WTC11 (cell line): ENCODE measurements around the gene CCDC28A. TPM values are rescaled to one million over a fixed set of nuclear protein-coding genes. Genes with fewer than 3 reads are reported as not detected.

ENCODE experiments used
- ATAC-seq: fragments of 200-7000 bp; cut with Tn5 transposase; 2 replicates; pipeline ENCODE4 v1.10.0; 2021; ENCODE audit warnings: mild to moderate bottlenecking, moderate library complexity
- Bru-seq: library from RNA; stranded (reverse); fragments of 400-500 nt; gene quantifications from one replicate; lab custom pipeline; 2021; lab: Mats Ljungman, UMichigan
- CTCF ChIA-PET: fragments of 300-600 bp; sonication (Branson Sonifier 250); formaldehyde crosslinking; loops from one replicate; lab custom pipeline; 2021; ENCODE audit warnings: antibody characterized with exemption; lab: Charles Lee
- POLR2A ChIA-PET: fragments of 350-600 bp; sonication (Branson Sonifier 250); formaldehyde crosslinking; loops from one replicate; lab custom pipeline; 2021; ENCODE audit warnings: antibody characterized with exemption; lab: Charles Lee
- DNase-seq: peaks from one replicate; pipeline ENCODE4 v3.0.0; 2021; ENCODE audit warnings: low spot score
- H3K27ac Mint-ChIP-seq: 2 replicates; pipeline ENCODE4 v1.8.0; 2021; ENCODE audit warnings: mixed read lengths
- H3K27me3 Mint-ChIP-seq: 2 replicates; pipeline ENCODE4 v1.8.0; 2021; ENCODE audit warnings: low read depth, mild to moderate bottlenecking, moderate library complexity, mixed read lengths
- H3K36me3 Mint-ChIP-seq: 2 replicates; pipeline ENCODE4 v1.8.0; 2021; ENCODE audit warnings: mixed read lengths
- H3K4me1 Mint-ChIP-seq: 2 replicates; pipeline ENCODE4 v1.8.0; 2022; ENCODE audit warnings: mixed read lengths
- H3K4me3 Mint-ChIP-seq: 2 replicates; pipeline ENCODE4 v1.8.0; 2021; ENCODE audit warnings: mild to moderate bottlenecking, moderate library complexity, mixed read lengths
- H3K9me3 Mint-ChIP-seq: 2 replicates; pipeline ENCODE4 v1.8.0; 2021; ENCODE audit warnings: mixed read lengths
- CREM ChIP-seq: sonication (generic); formaldehyde crosslinking; IDR thresholded peaks from 2 replicates; pipeline ENCODE4 v1.8.1; 2022; ENCODE audit warnings: mild to moderate bottlenecking, missing genetic modification reagents, moderate library complexity
- FOXK1 ChIP-seq: sonication (generic); formaldehyde crosslinking; IDR thresholded peaks from 2 replicates; pipeline ENCODE4 v1.8.0; 2022; ENCODE audit warnings: mild to moderate bottlenecking, moderate library complexity, missing genetic modification reagents
- GABPB1 ChIP-seq: sonication (generic); formaldehyde crosslinking; IDR thresholded peaks from 2 replicates; pipeline ENCODE4 v1.8.1; 2023; ENCODE audit warnings: mild to moderate bottlenecking, missing genetic modification reagents
- JAZF1 ChIP-seq: fragments of 250-450 bp; sonication (Bioruptor Pico); IDR thresholded peaks from 2 replicates; pipeline ENCODE4 v1.9.0; 2021; ENCODE audit warnings: moderate library complexity, mild to moderate bottlenecking, inconsistent platforms
- KAT7 ChIP-seq: sonication (generic); formaldehyde crosslinking; IDR thresholded peaks from 2 replicates; pipeline ENCODE4 v1.8.1; 2023; ENCODE audit warnings: missing genetic modification reagents, mild to moderate bottlenecking, borderline replicate concordance
- NFYB ChIP-seq: sonication (generic); formaldehyde crosslinking; conservative IDR thresholded peaks from 2 replicates; pipeline ENCODE4 v1.8.0; 2022; ENCODE audit warnings: low read depth, missing genetic modification reagents
- SP1 ChIP-seq: sonication (generic); formaldehyde crosslinking; conservative IDR thresholded peaks from 2 replicates; pipeline ENCODE4 v1.8.1; 2022; ENCODE audit warnings: missing genetic modification reagents
- TEAD1 ChIP-seq: sonication (generic); formaldehyde crosslinking; IDR thresholded peaks from 2 replicates; pipeline ENCODE4 v1.8.0; 2022; ENCODE audit warnings: mild to moderate bottlenecking, missing genetic modification reagents
- TEAD4 ChIP-seq: sonication (generic); formaldehyde crosslinking; IDR thresholded peaks from 2 replicates; pipeline ENCODE4 v1.8.0; 2022; ENCODE audit warnings: mild to moderate bottlenecking, missing genetic modification reagents
- ZNF232 ChIP-seq: sonication (generic); formaldehyde crosslinking; IDR thresholded peaks from 2 replicates; pipeline ENCODE4 v1.8.0; 2022; ENCODE audit warnings: mild to moderate bottlenecking, missing genetic modification reagents
- long read RNA-seq, 3 experiments: library from RNA in 1 of 3; library from capped mRNA in 1 of 3; library from polyadenylated mRNA in 1 of 3; unstranded in 2 of 3; stranded (forward) in 1 of 3; transcript quantifications; one replicate each; pipeline ENCODE4 v2.0.0, GENCODE V29; 2021
- total RNA-seq: library from RNA; stranded (reverse); gene quantifications from 3 replicates; pipeline ENCODE4 v1.2.3, GENCODE V29; 2021
- TF ChIP-seq, protein P1 (sequence below): sonication (generic); formaldehyde crosslinking; IDR thresholded peaks from 2 replicates; pipeline ENCODE4 v1.8.1; 2023; ENCODE audit warnings: mild to moderate bottlenecking, missing genetic modification reagents, borderline replicate concordance
- TF ChIP-seq, protein P2 (sequence below): sonication (generic); formaldehyde crosslinking; IDR thresholded peaks from 2 replicates; pipeline ENCODE4 v1.8.0; 2022; ENCODE audit warnings: mild to moderate bottlenecking, missing genetic modification reagents
- TF ChIP-seq, protein P3 (sequence below): fragments of 250-450 bp; sonication (Bioruptor Pico); conservative IDR thresholded peaks from 2 replicates; pipeline ENCODE4 v1.9.0; 2021; ENCODE audit warnings: mild to moderate bottlenecking
- TF ChIP-seq, protein P4 (sequence below): sonication (generic); formaldehyde crosslinking; IDR thresholded peaks from 2 replicates; pipeline ENCODE4 v1.8.0; 2022; ENCODE audit warnings: mild to moderate bottlenecking, missing genetic modification reagents
- TF ChIP-seq, protein P5 (sequence below): sonication (generic); formaldehyde crosslinking; IDR thresholded peaks from 2 replicates; pipeline ENCODE4 v1.8.1; 2023; ENCODE audit warnings: mild to moderate bottlenecking, missing genetic modification reagents

The CCDC28A gene
- total RNA-seq (8.7 to 10.7 TPM (median 10.6 TPM) in 3 replicates), Bru-seq, nascent RNA (percentile 59 among the genes with signal in this experiment)
- long read RNA-seq, experiment 1, transcript CCDC28A-202 (6 exons, 1,505 nt) = major isoform, 31 of 38 reads
- long read RNA-seq, experiment 1, partial matches to known transcripts = 1 of 38 reads
- long read RNA-seq, experiment 1, other reads (novel, unspliced or antisense) = 6 of 38 reads
- long read RNA-seq, experiment 2, transcript CCDC28A-202 (6 exons, 1,505 nt) = major isoform, 8 of 15 reads
- long read RNA-seq, experiment 2, partial matches to known transcripts = 2 of 15 reads
- long read RNA-seq, experiment 2, other reads (novel, unspliced or antisense) = 5 of 15 reads
- long read RNA-seq, experiment 3, transcript CCDC28A-202 (6 exons, 1,505 nt) = major isoform, 38 of 46 reads
- long read RNA-seq, experiment 3, partial matches to known transcripts = 0 of 46 reads
- long read RNA-seq, experiment 3, other reads (novel, unspliced or antisense) = 8 of 46 reads

DNA sequence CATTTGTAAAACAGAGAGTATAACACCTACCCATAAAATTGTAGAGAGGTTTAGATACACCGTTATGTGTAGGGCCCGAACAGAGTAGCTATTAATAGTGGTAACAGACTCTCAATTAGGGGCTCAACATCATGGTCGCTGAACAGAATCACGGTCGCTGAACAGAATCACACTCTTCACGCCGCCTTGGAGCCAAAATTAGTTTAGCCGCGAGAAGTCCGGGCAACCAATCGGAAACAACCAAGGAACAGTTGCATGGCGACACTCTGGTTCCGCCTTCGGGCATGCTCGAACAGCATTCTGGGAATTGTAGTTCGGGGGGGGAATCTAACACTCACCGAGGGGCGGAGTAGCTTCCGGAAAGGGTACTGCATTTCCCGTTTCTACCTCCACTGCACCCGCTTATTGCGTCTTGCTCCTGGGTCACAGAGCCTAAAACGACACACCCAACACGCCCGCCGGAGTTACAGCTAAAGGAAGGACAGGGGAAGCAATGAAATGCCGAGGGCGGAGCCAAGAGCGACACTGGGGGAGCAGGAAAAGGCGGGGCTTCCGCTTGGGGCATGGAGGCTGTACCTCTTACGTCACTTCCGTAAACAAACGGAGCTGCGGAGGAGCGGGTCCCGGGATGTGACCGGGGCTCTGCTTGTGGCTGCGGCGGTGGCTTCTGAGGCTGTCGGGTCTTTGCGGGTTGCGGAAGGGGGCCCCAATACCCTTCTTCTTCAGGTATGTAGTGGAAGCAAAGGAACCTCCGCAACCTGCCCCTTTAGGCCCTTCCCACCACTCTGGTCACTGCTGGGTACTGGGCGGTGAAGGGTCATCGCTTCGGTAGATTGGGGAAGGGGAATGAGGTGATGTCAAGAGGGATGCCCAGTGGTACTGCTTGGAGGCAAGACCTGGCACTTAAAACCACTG is at the start of gene CCDC28A:
Gene CCDC28A (plus strand): TSS at position 593 of the 915 bp plus-strand sequence. CDS start 2,352 bp downstream, outside the sequence.
- ChIA-PET CTCF (interaction anchor here (0.5 to 1.1 kb wide), 7 partner anchors 14 to 370 kb away, joined by 3 to 4 read pairs (median 3); partner anchors contain the start of gene HEBP2), POLR2A (interaction anchor here (0.6 to 0.9 kb wide), 2 partner anchors 10 to 296 kb away, joined by 5 to 10 read pairs; no protein-coding TSS in a partner anchor)
- H3K4me1 Mint-ChIP-seq = peaks cover 13% of the 10 kb centered on the region

More for the DNA sequence above, at the start of gene CCDC28A:
- H3K9me3 Mint-ChIP-seq = no peaks in the 10 kb centered on the region
- DNase-seq = peak; percentile 88
- H3K4me3 Mint-ChIP-seq = peak within 1 kb of the TSS; percentile 100
- no peaks in the 10 kb centered on the region for H3K27me3 Mint-ChIP-seq
- peak within 1 kb of the TSS; percentile 100 for H3K27ac Mint-ChIP-seq
- peak; percentile 93 for ATAC-seq
- H3K36me3 Mint-ChIP-seq = no peaks in the 10 kb centered on the region
- TF ChIP-seq NFYB (CRISPR knock-in tag) (peak; percentile 62), JAZF1 (CRISPR knock-in tag) (no peak), TEAD4 (CRISPR knock-in tag) (no peak), SP1 (peak; percentile 61; the same call in 1 of the 2 replicates), ZNF232 (no peak), TEAD1 (CRISPR knock-in tag) (0 out of 2 replicates have a peak, but pooled peaks have one; percentile 51), GABPB1 (CRISPR knock-in tag) (peak; percentile 80), KAT7 (no peak), CREM (CRISPR knock-in tag) (peak; percentile 96), FOXK1 (CRISPR knock-in tag) (peak; percentile 100)
- TF ChIP-seq, protein P1, sequence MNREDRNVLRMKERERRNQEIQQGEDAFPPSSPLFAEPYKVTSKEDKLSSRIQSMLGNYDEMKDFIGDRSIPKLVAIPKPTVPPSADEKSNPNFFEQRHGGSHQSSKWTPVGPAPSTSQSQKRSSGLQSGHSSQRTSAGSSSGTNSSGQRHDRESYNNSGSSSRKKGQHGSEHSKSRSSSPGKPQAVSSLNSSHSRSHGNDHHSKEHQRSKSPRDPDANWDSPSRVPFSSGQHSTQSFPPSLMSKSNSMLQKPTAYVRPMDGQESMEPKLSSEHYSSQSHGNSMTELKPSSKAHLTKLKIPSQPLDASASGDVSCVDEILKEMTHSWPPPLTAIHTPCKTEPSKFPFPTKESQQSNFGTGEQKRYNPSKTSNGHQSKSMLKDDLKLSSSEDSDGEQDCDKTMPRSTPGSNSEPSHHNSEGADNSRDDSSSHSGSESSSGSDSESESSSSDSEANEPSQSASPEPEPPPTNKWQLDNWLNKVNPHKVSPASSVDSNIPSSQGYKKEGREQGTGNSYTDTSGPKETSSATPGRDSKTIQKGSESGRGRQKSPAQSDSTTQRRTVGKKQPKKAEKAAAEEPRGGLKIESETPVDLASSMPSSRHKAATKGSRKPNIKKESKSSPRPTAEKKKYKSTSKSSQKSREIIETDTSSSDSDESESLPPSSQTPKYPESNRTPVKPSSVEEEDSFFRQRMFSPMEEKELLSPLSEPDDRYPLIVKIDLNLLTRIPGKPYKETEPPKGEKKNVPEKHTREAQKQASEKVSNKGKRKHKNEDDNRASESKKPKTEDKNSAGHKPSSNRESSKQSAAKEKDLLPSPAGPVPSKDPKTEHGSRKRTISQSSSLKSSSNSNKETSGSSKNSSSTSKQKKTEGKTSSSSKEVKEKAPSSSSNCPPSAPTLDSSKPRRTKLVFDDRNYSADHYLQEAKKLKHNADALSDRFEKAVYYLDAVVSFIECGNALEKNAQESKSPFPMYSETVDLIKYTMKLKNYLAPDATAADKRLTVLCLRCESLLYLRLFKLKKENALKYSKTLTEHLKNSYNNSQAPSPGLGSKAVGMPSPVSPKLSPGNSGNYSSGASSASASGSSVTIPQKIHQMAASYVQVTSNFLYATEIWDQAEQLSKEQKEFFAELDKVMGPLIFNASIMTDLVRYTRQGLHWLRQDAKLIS (CRISPR knock-in tag) = no peak
- TF ChIP-seq, protein P2, sequence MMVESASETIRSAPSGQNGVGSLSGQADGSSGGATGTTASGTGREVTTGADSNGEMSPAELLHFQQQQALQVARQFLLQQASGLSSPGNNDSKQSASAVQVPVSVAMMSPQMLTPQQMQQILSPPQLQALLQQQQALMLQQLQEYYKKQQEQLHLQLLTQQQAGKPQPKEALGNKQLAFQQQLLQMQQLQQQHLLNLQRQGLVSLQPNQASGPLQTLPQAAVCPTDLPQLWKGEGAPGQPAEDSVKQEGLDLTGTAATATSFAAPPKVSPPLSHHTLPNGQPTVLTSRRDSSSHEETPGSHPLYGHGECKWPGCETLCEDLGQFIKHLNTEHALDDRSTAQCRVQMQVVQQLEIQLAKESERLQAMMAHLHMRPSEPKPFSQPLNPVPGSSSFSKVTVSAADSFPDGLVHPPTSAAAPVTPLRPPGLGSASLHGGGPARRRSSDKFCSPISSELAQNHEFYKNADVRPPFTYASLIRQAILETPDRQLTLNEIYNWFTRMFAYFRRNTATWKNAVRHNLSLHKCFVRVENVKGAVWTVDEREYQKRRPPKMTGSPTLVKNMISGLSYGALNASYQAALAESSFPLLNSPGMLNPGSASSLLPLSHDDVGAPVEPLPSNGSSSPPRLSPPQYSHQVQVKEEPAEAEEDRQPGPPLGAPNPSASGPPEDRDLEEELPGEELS = no peak
- TF ChIP-seq, protein P3, sequence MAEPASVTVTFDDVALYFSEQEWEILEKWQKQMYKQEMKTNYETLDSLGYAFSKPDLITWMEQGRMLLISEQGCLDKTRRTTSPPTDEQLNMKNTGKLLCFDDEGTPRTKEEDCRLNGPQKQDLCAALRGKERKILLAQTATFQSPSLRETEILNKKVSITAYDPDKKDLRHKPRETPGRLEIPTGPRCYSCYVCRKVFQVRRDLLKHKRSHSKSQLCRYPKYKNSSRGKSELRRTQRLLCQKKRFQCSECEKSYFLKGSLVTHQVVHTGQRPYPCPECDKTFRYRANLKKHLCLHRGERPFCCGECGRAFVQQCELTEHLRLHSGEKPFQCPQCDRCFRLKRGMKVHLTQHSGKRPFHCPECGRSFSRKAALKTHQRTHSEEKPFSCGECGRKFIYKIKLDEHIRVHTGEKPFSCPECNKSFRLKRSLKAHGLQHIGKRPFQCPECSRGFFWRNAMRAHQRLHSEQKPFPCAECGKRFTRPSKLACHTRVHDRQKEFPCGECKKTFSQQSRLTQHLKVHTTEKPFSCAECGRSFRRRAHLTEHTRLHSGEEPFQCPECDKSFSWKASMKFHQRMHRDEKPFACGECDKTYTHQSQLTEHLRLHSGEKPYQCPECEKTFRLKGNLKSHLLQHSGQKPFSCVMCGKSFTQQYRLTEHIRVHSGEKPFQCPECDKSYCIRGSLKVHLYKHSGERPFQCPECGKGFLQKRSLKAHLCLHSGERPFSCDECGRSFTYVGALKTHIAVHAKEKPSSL (CRISPR knock-in tag) = no peak
- TF ChIP-seq, protein P4, sequence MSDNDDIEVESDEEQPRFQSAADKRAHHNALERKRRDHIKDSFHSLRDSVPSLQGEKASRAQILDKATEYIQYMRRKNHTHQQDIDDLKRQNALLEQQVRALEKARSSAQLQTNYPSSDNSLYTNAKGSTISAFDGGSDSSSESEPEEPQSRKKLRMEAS = 0 out of 2 replicates have a peak, but pooled peaks have one; percentile 50
- TF ChIP-seq, protein P5, sequence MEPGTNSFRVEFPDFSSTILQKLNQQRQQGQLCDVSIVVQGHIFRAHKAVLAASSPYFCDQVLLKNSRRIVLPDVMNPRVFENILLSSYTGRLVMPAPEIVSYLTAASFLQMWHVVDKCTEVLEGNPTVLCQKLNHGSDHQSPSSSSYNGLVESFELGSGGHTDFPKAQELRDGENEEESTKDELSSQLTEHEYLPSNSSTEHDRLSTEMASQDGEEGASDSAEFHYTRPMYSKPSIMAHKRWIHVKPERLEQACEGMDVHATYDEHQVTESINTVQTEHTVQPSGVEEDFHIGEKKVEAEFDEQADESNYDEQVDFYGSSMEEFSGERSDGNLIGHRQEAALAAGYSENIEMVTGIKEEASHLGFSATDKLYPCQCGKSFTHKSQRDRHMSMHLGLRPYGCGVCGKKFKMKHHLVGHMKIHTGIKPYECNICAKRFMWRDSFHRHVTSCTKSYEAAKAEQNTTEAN (CRISPR knock-in tag) = no peak
